Common myeloid progenitor, CD34-positive (primary cell): ENCODE measurements around the gene PMCH.

Source experiments
- CTCF ChIA-PET: fragments of 350-600 bp; sonication (Branson Sonifier 250); formaldehyde crosslinking; loops from one replicate; lab custom pipeline; 2021; ENCODE audit warnings: antibody characterized with exemption; lab: Charles Lee
- POLR2A ChIA-PET: fragments of 350-600 bp; sonication (Branson Sonifier 250); formaldehyde crosslinking; loops from one replicate; lab custom pipeline; 2021; ENCODE audit warnings: antibody characterized with exemption; lab: Charles Lee
- DNase-seq, 3 donors: peaks; one replicate each; pipeline versions ENCODE4 v3.0.0 to v3.0.0-alpha.2; 2013
- H3K27ac ChIP-seq, 2 experiments: 1 replicate in 1 of 2; 2 replicates in 1 of 2; pipeline ENCODE4 v1.7.0; 2013; ENCODE audit warnings: inconsistent platforms in 2 of 2, low read length in 2 of 2, mild to moderate bottlenecking in 2 of 2, low read depth in 1 of 2, moderate library complexity in 1 of 2; ENCODE audit not compliant: severe bottlenecking in 2 of 2, insufficient read depth in 1 of 2, poor library complexity in 1 of 2
- H3K27me3 ChIP-seq, 5 experiments: replicated peaks in 2 of 5; 1 replicate in 3 of 5; 2 replicates in 2 of 5; pipeline versions ENCODE4 v1.6.1 to v1.7.0; 2013; ENCODE audit warnings: low read length in 4 of 5, mild to moderate bottlenecking in 2 of 5, moderate library complexity in 2 of 5, inconsistent platforms in 1 of 5; ENCODE audit not compliant: insufficient read depth in 5 of 5, control insufficient read depth in 4 of 5
- H3K36me3 ChIP-seq, 4 experiments: 1 replicate in 2 of 4; 2 replicates in 2 of 4; pipeline versions ENCODE4 v1.6.1 to v1.7.0; 2013; ENCODE audit warnings: low read length in 3 of 4, control low read depth in 1 of 4, mild to moderate bottlenecking in 1 of 4; ENCODE audit not compliant: control insufficient read depth in 4 of 4, insufficient read depth in 4 of 4
- H3K4me1 ChIP-seq, 4 experiments: 1 replicate in 3 of 4; 2 replicates in 1 of 4; pipeline versions ENCODE4 v1.6.1 to v1.7.1; 2013; ENCODE audit warnings: low read length in 3 of 4, mild to moderate bottlenecking in 3 of 4, control low read depth in 1 of 4, inconsistent platforms in 1 of 4, moderate library complexity in 1 of 4; ENCODE audit not compliant: control insufficient read depth in 4 of 4, insufficient read depth in 4 of 4; ENCODE audit errors: control extremely low read depth in 1 of 4
- H3K4me3 ChIP-seq, 7 experiments: 1 replicate in 4 of 7; 2 replicates in 3 of 7; pipeline versions ENCODE4 v1.5.1 to v1.7.0; 2013; ENCODE audit warnings: mild to moderate bottlenecking in 7 of 7, low read length in 6 of 7, moderate library complexity in 6 of 7, inconsistent platforms in 2 of 7, low read depth in 2 of 7, control low read depth in 1 of 7; ENCODE audit not compliant: insufficient read depth in 4 of 7, control insufficient read depth in 1 of 7; ENCODE audit errors: extremely low read depth in 1 of 7
- H3K9me3 ChIP-seq, 5 experiments: 1 replicate in 4 of 5; 2 replicates in 1 of 5; pipeline versions ENCODE4 v1.6.1 to v1.7.1; 2013; ENCODE audit warnings: low read length in 4 of 5, mild to moderate bottlenecking in 2 of 5, inconsistent platforms in 1 of 5, low read depth in 1 of 5, moderate library complexity in 1 of 5; ENCODE audit not compliant: control insufficient read depth in 4 of 5, insufficient read depth in 2 of 5; ENCODE audit errors: control extremely low read depth in 1 of 5
- WGBS: methylation state at CpG from one replicate; pipeline ENCODE4 v1.1.5; 2013; ENCODE audit not compliant: insufficient coverage; 5-methylcytosine and 5-hydroxymethylcytosine counted together

PMCH gene

GRCh38 chr12:102215992-102216691, 18.5 kb upstream of the PMCH start:
- no peaks in the 10 kb centered on the region for H3K27me3 ChIP-seq
- DNase-seq = peak in 1 of 3 donors; percentile 1
- POLR2A ChIA-PET = no interaction called here
- CTCF ChIA-PET = no interaction called here
- WGBS = 100% methylated on average over 2 of the region's 5 CpGs
- no peaks in the 10 kb centered on the region for H3K9me3 ChIP-seq
- no peak overlapping the region for H3K27ac ChIP-seq
- H3K4me3 ChIP-seq = no peak overlapping the region
- H3K4me1 ChIP-seq = no peaks in the 10 kb centered on the region
- no peaks in the 10 kb centered on the region for H3K36me3 ChIP-seq

DNA sequence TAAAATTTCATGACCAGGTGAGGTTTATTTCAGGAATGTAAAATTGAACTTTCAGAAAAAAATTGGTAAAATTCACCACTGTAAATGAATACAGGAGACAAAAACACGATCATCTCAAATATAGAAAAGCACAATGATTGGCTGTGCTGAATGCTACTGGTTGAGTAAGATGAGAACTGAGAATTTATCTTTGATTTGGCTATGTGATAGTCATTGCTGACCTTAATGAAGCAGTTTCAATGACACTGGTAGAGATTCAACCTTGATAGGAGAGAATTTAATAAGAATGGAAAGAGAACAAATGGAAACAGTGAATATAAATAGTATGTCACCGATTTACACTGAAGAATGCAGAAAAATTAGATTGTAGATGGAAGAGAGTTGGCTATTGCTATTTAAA, 6.4 kb upstream of the PMCH start:
- Histone ChIP-seq H3K4me3 (no peak overlapping the region), H3K36me3 (peaks cover 0 to 17% (median 8%) of the 10 kb centered on the region in 4 experiments), H3K9me3 (peaks cover 0 to 10% (median 4%) of the 10 kb centered on the region in 5 experiments), H3K27me3 (no peaks in the 10 kb centered on the region), H3K4me1 (no peaks in the 10 kb centered on the region), H3K27ac (no peak overlapping the region)
- no peak for DNase-seq
- ChIA-PET POLR2A (no interaction called here), CTCF (no interaction called here)
- WGBS = 92% methylated on average over 1 of the region's 2 CpGs

- H3K27me3 ChIP-seq = no peaks in the 10 kb centered on the region
- no peak for DNase-seq
- no peak overlapping the region for H3K4me3 ChIP-seq
- WGBS = no CpG with 5 or more reads among the region's 4 CpGs
- peaks cover 0 to 17% (median 7%) of the 10 kb centered on the region in 4 experiments for H3K36me3 ChIP-seq
- H3K4me1 ChIP-seq = no peaks in the 10 kb centered on the region
- no peak overlapping the region for H3K27ac ChIP-seq
- POLR2A ChIA-PET = no interaction called here
- CTCF ChIA-PET = no interaction called here
- H3K9me3 ChIP-seq = peaks cover 0 to 7% (median 3%) of the 10 kb centered on the region in 5 experiments
Measured at GRCh38 chr12:102202556-102202955, 4.9 kb upstream of the PMCH start.

- Histone ChIP-seq H3K27me3 (no peaks in the 10 kb centered on the region), H3K27ac (no peak overlapping the region), H3K4me1 (no peaks in the 10 kb centered on the region), H3K9me3 (peaks cover 0 to 3% (median under 1%) of the 10 kb centered on the region in 5 experiments), H3K36me3 (peaks cover 0 to 10% (median 4%) of the 10 kb centered on the region in 4 experiments), H3K4me3 (no peak overlapping the region)
- WGBS = 100% methylated on average over 1 of the region's 3 CpGs
- DNase-seq = no peak
- ChIA-PET POLR2A (no interaction called here), CTCF (no interaction called here)
Measured at GRCh38 chr12:102201436-102202061, 3.9 kb upstream of the PMCH start.

DNA sequence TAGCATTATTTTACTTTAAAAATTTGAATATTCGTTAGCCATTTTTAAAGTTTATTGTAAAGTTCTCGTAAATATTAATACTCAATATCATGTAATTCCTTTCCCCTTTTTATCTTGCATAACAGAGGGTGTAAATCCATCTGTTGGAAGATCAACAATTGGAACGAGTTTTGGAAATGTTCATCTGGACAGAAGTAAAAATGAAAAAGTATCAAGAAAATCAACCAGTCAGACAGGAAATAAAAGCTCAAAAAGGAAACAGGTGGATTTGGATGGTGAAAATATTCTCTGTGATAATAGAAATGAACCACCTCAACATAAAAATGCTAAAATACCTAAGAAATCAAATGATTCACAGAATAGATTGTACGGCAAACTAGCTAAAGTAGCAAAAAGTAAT, 1.8 kb downstream of the PMCH start:
- Histone ChIP-seq H3K4me3 (no peak overlapping the region), H3K4me1 (peaks cover 0 to 6% (median 0%) of the 10 kb centered on the region in 4 experiments), H3K9me3 (no peaks in the 10 kb centered on the region), H3K36me3 (peaks cover 0 to 3% (median under 1%) of the 10 kb centered on the region in 4 experiments), H3K27ac (no peak overlapping the region), H3K27me3 (no peaks in the 10 kb centered on the region)
- ChIA-PET CTCF (no interaction called here), POLR2A (interaction anchor here (0.6 kb wide), 1 partner anchor 243 kb away, joined by 3 read pairs; no protein-coding TSS in a partner anchor)
- no CpG with 5 or more reads among the region's 4 CpGs for WGBS
- peak in 2 of 3 donors; percentile 12 to 31 for DNase-seq

GRCh38 chr12:102182635-102183034, 15.0 kb downstream of the PMCH start:
- peak; percentile 49 to 84 (median 78) for DNase-seq
- H3K36me3 ChIP-seq = peaks cover 0 to 19% (median 2%) of the 10 kb centered on the region in 4 experiments
- no peaks in the 10 kb centered on the region for H3K9me3 ChIP-seq
- CTCF ChIA-PET = interaction anchor here (1.6 kb wide), 1 partner anchor 13 kb away, joined by 6 read pairs; no protein-coding TSS in a partner anchor
- H3K4me3 ChIP-seq = peak overlapping the region in 1 of 7 experiments; percentile 31
- H3K27me3 ChIP-seq = no peaks in the 10 kb centered on the region
- peaks cover 0 to 12% (median 3%) of the 10 kb centered on the region in 4 experiments for H3K4me1 ChIP-seq
- H3K27ac ChIP-seq = peak overlapping the region; percentile 37 to 67
- POLR2A ChIA-PET = no interaction called here
- 0% methylated on average over 1 of the region's 2 CpGs for WGBS

DNA sequence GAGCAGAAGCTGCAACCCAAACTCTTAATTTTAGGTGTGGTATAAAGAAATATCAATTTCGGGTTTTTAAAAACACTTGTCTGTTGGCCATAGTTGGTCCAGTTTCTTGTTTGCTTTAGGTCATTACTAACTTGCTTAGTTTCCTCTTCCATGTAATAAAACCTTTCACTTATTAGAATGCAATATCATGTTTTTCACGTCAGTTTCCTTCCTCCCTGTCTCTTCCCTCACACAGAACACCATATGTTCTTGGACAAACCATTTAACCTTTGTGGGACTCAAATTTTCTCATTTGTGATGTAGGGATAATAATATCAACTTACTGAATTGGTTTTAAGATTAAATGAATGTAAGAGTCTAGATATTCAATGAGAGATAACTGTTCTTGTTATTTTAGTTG, 22.9 kb downstream of the PMCH start:
- no peak overlapping the region for H3K4me3 ChIP-seq
- POLR2A ChIA-PET = no interaction called here
- DNase-seq = no peak
- no CpG with 5 or more reads among the region's 2 CpGs for WGBS
- CTCF ChIA-PET = interaction anchor here (1.1 kb wide), 1 partner anchor 122 kb away, joined by 3 read pairs; no protein-coding TSS in a partner anchor
- H3K36me3 ChIP-seq = peaks cover 0 to 28% (median under 1%) of the 10 kb centered on the region in 4 experiments
- no peaks in the 10 kb centered on the region for H3K27me3 ChIP-seq
- H3K9me3 ChIP-seq = no peaks in the 10 kb centered on the region
- H3K27ac ChIP-seq = no peak overlapping the region
- H3K4me1 ChIP-seq = peaks cover 0 to 5% (median 0%) of the 10 kb centered on the region in 4 experiments
